H1 (cell line): Measurements from ENCODE around the gene ATP1A3. TPM values are rescaled to one million over a fixed set of nuclear protein-coding genes. Genes with fewer than 3 reads are reported as not detected.
A peak's percentile ranks its signal among the peaks of the same experiment; 100 is the strongest.

ENCODE experiments used
- CHD7 ChIP-seq: fragments of 300-600 bp; sonication (generic); IDR thresholded peaks from 2 replicates; pipeline ENCODE4 v1.7.1; 2012; ENCODE audit warnings: low read length, moderate library complexity, mild to moderate bottlenecking, inconsistent platforms; ENCODE audit not compliant: insufficient replicate concordance
- POLR2AphosphoS5 ChIP-seq: IDR thresholded peaks from 2 replicates; pipeline ENCODE4 v1.6.1; 2011; ENCODE audit warnings: low read depth, low read length
- SP1 ChIP-seq: IDR thresholded peaks from 2 replicates; pipeline ENCODE4 v1.6.1; 2011; ENCODE audit warnings: low read depth, low read length
- polyA plus RNA-seq, 7 experiments: library from polyadenylated mRNA; depleted of rRNA in 3 of 7; stranded (reverse) in 5 of 7; unstranded in 2 of 7; fragments of >200 nt in 5 of 7; fragments of 200-250 nt in 2 of 7; gene quantifications; 1 replicate in 5 of 7; 2 replicates in 1 of 7; 4 replicates in 1 of 7; pipeline versions ENCODE4 v1.2.1 to v1.2.3, GENCODE V29; 2011 to 2013; ENCODE audit warnings: missing spikeins in 2 of 7, mixed read lengths in 2 of 7
- total RNA-seq: library from RNA; stranded (reverse); fragmentation: NEBNext Ultra II Directional; extraction: Animal tissue kit (Norgen Biotek cat#: 25700); gene quantifications from 2 replicates; pipeline ENCODE4 v1.2.1, GENCODE V29; 2021

ATP1A3 gene
- total and polyA plus RNA-seq, 2 of the 8 experiments (the other 6 are each of a cell fraction or from before 2014, with no cell fraction given) = 11.1 to 41.2 TPM

GRCh38 chr19:41997121-41997850 lies 3.3 kb upstream of the ATP1A3 start (continued):
- no peak for TF ChIP-seq CHD7
- 0 out of 2 replicates have a peak, but pooled peaks have one; percentile 13 for TF ChIP-seq POLR2AphosphoS5
- TF ChIP-seq SP1 = 0 out of 2 replicates have a peak, but pooled peaks have one; percentile 46
- TF ChIP-seq, all 59 proteins: peak for 6
